Neural cell (in vitro differentiated cells): ENCODE data around the gene HOXC5. TPM values are rescaled to one million over a fixed set of nuclear protein-coding genes. Genes with fewer than 3 reads are reported as not detected.
A peak's percentile ranks its signal among the peaks of the same experiment; 100 is the strongest.

ENCODE experiments used
- H2AFZ ChIP-seq: fragments of 200-600, 300-800 bp; sonication (generic), shearing (Covaris generic); 2 replicates; pipeline ENCODE4 v1.6.0; 2014; ENCODE audit warnings: low read depth, mild to moderate bottlenecking, antibody characterized with exemption, low read length, moderate library complexity
- H3F3A ChIP-seq: fragments of 200-600 bp; shearing (Covaris generic); 2 replicates; pipeline ENCODE4 v1.6.1; 2016; ENCODE audit warnings: mild to moderate bottlenecking, moderate library complexity, mixed read lengths, antibody characterized with exemption, low read length; ENCODE audit not compliant: insufficient read depth, poor library complexity, severe bottlenecking
- H3K27ac ChIP-seq: fragments of 200-600, 300-800 bp; sonication (generic), shearing (Covaris generic); 2 replicates; pipeline ENCODE4 v1.5.1; 2014; ENCODE audit warnings: mild to moderate bottlenecking, low read length, moderate library complexity
- H3K27me3 ChIP-seq: fragments of 300-800, 200-600 bp; sonication (generic), shearing (Covaris generic); 2 replicates; pipeline ENCODE4 v1.6.0; 2014; ENCODE audit warnings: mild to moderate bottlenecking, low read depth, low read length, moderate library complexity; ENCODE audit not compliant: insufficient read depth
- H3K36me3 ChIP-seq: fragments of 300-800, 200-600 bp; sonication (generic), shearing (Covaris generic); 2 replicates; pipeline ENCODE4 v1.5.1; 2014; ENCODE audit warnings: mild to moderate bottlenecking, antibody characterized with exemption, low read length, moderate library complexity; ENCODE audit not compliant: insufficient read depth
- H3K4me2 ChIP-seq: fragments of 300-800, 200-600 bp; sonication (generic), shearing (Covaris generic); 2 replicates; pipeline ENCODE4 v1.6.0; 2014; ENCODE audit warnings: mild to moderate bottlenecking, low read length
- H3K4me3 ChIP-seq: fragments of 300-800, 200-600 bp; sonication (generic), shearing (Covaris generic); 2 replicates; pipeline ENCODE4 v1.5.1; 2014; ENCODE audit warnings: mild to moderate bottlenecking, low read length, moderate library complexity
- H3K79me2 ChIP-seq: fragments of 200-600 bp; shearing (Covaris generic); replicated peaks from 2 replicates; pipeline ENCODE4 v1.6.0; 2014; ENCODE audit warnings: mild to moderate bottlenecking, low read length, moderate library complexity; ENCODE audit not compliant: insufficient read depth
- H3K9ac ChIP-seq: fragments of 300-800, 200-600 bp; sonication (generic), shearing (Covaris generic); 2 replicates; pipeline ENCODE4 v1.6.1; 2016; ENCODE audit warnings: mild to moderate bottlenecking, low read length, mixed read lengths
- H3K9me2 ChIP-seq: fragments of 200-600 bp; shearing (Covaris generic); 2 replicates; pipeline ENCODE4 v1.6.1; 2016; ENCODE audit warnings: mild to moderate bottlenecking, low read length, mixed read lengths; ENCODE audit not compliant: insufficient read depth
- H3K9me3 ChIP-seq: fragments of 200-600, 300-800 bp; sonication (generic), shearing (Covaris generic); 2 replicates; pipeline ENCODE4 v1.6.1; 2016; ENCODE audit warnings: mild to moderate bottlenecking, mixed run types, low read length, moderate library complexity, mixed read lengths
- H4K20me1 ChIP-seq: fragments of 200-600 bp; shearing (Covaris generic); 2 replicates; pipeline ENCODE4 v1.6.1; 2016; ENCODE audit warnings: mild to moderate bottlenecking, mixed run types; ENCODE audit not compliant: insufficient read depth
- CTCF ChIP-seq: fragments of 450-650 bp; IDR thresholded peaks from 2 replicates; pipeline ENCODE4 v1.5.1; 2014; ENCODE audit warnings: antibody characterized with exemption, mild to moderate bottlenecking, moderate library complexity; ENCODE audit not compliant: poor library complexity, severe bottlenecking
- EP300 ChIP-seq: fragments of 450-650 bp; conservative IDR thresholded peaks from 2 replicates; pipeline ENCODE4 v1.6.1; 2014; ENCODE audit warnings: antibody characterized with exemption, mild to moderate bottlenecking, moderate library complexity; ENCODE audit not compliant: poor library complexity, severe bottlenecking
- EZH2 ChIP-seq: fragments of 200-600, 300-800 bp; shearing (Covaris generic), sonication (generic); IDR thresholded peaks from 2 replicates; pipeline ENCODE4 v1.6.1; 2014; ENCODE audit warnings: antibody characterized with exemption, low read length, borderline replicate concordance, mild to moderate bottlenecking; ENCODE audit not compliant: insufficient read depth, poor library complexity, severe bottlenecking
- MXI1 ChIP-seq: fragments of 450-650 bp; conservative IDR thresholded peaks from 2 replicates; pipeline ENCODE4 v1.6.1; 2014; ENCODE audit warnings: antibody characterized with exemption, mild to moderate bottlenecking; ENCODE audit not compliant: poor library complexity, severe bottlenecking
- POLR2AphosphoS5 ChIP-seq: IDR thresholded peaks from 2 replicates; pipeline ENCODE4 v1.6.1; 2012
- RAD21 ChIP-seq: fragments of 450-650 bp; conservative IDR thresholded peaks from 2 replicates; pipeline ENCODE4 v1.6.1; 2014; ENCODE audit warnings: antibody characterized with exemption, mild to moderate bottlenecking, moderate library complexity
- REST ChIP-seq: IDR thresholded peaks from 2 replicates; pipeline ENCODE4 v1.6.1; 2012; ENCODE audit warnings: borderline replicate concordance
- SMC3 ChIP-seq: fragments of 450-650 bp; conservative IDR thresholded peaks from 2 replicates; pipeline ENCODE4 v1.6.1; 2014; ENCODE audit warnings: antibody characterized with exemption, mild to moderate bottlenecking, moderate library complexity; ENCODE audit not compliant: poor library complexity
- TAF1 ChIP-seq: IDR thresholded peaks from 2 replicates; pipeline ENCODE4 v1.6.1; 2012; ENCODE audit warnings: low read depth
- polyA plus RNA-seq: library from polyadenylated mRNA; depleted of rRNA; stranded (reverse); fragments of >200 nt; gene quantifications from 2 replicates; pipeline ENCODE4 v1.2.3, GENCODE V29; 2014

Gene HOXC5
- polyA plus RNA-seq, 1 donor from 2014 or later: not detected

- H2AFZ ChIP-seq: no peak overlapping the region
- no peaks in the 10 kb centered on the region for H4K20me1 ChIP-seq
- no peak overlapping the region for H3K4me3 ChIP-seq
- H3K4me2 ChIP-seq: no peak overlapping the region
- no peaks in the 10 kb centered on the region for H3K9me2 ChIP-seq
- H3K79me2 ChIP-seq: no peaks in the 10 kb centered on the region
- H3K9me3 ChIP-seq: no peaks in the 10 kb centered on the region
- no peaks in the 10 kb centered on the region for H3F3A ChIP-seq
- no peaks in the 10 kb centered on the region for H3K36me3 ChIP-seq
- TF ChIP-seq EP300 (no peak), EZH2 (peak; percentile 43)
- H3K27ac ChIP-seq: no peak overlapping the region
- H3K27me3 ChIP-seq: peaks cover 99% of the 10 kb centered on the region
- no peak overlapping the region for H3K9ac ChIP-seq
Measured at GRCh38 chr12:54029529-54030441, 3.1 kb upstream of the HOXC5 start.

GRCh38 chr12:54030442-54030801 lies 2.4 kb upstream of the HOXC5 start:
- Histone ChIP-seq H3K36me3 (no peaks in the 10 kb centered on the region), H3K79me2 (no peaks in the 10 kb centered on the region), H3K4me3 (no peak overlapping the region), H3K9me3 (no peaks in the 10 kb centered on the region), H4K20me1 (no peaks in the 10 kb centered on the region), H3K9me2 (no peaks in the 10 kb centered on the region), H2AFZ (no peak overlapping the region), H3K9ac (no peak overlapping the region), H3K27me3 (peaks cover 99% of the 10 kb centered on the region), H3K4me2 (no peak overlapping the region), H3K27ac (no peak overlapping the region), H3F3A (no peaks in the 10 kb centered on the region)
- no peak for TF ChIP-seq SMC3
- TF ChIP-seq POLR2AphosphoS5: no peak
- no peak for TF ChIP-seq RAD21
- no peak for TF ChIP-seq EP300
- TF ChIP-seq CTCF: no peak
- TF ChIP-seq REST: no peak
- no peak for TF ChIP-seq MXI1
- no peak for TF ChIP-seq TAF1
- no peak for TF ChIP-seq EZH2
